Left ventricle myocardium superior (tissue), 1 donor: ENCODE measurements around the gene RASGEF1C. TPM values are rescaled to one million over a fixed set of nuclear protein-coding genes. Genes with fewer than 3 reads are reported as not detected.

Experiments
- ATAC-seq: fragments of 200-7000 bp; cut with Tn5 transposase; one replicate; pipeline ENCODE4 v1.9.1; 2020; ENCODE audit warnings: mild to moderate bottlenecking, moderate library complexity
- DNase-seq: peaks from one replicate; pipeline ENCODE4 v3.0.0-alpha.2; 2020
- intact Hi-C: fragments of 100-400 bp; cut with micrococcal nuclease; formaldehyde crosslinking; loops from one replicate; pipeline ENCODE4 v1.11.0; 2022
- total RNA-seq: library from RNA; stranded (reverse); fragmentation: NEBNext Ultra II Directional; extraction: Animal tissue kit (Norgen Biotek cat#: 25700); gene quantifications from one replicate; pipeline ENCODE4 v1.2.1, GENCODE V29; 2021
- donor health status: DM: no; HTN: yes; CAD: no; lungs with severe emphysema.

Gene RASGEF1C
- total RNA-seq, 1 donor from 2014 or later, result 0.40 TPM

DNA sequence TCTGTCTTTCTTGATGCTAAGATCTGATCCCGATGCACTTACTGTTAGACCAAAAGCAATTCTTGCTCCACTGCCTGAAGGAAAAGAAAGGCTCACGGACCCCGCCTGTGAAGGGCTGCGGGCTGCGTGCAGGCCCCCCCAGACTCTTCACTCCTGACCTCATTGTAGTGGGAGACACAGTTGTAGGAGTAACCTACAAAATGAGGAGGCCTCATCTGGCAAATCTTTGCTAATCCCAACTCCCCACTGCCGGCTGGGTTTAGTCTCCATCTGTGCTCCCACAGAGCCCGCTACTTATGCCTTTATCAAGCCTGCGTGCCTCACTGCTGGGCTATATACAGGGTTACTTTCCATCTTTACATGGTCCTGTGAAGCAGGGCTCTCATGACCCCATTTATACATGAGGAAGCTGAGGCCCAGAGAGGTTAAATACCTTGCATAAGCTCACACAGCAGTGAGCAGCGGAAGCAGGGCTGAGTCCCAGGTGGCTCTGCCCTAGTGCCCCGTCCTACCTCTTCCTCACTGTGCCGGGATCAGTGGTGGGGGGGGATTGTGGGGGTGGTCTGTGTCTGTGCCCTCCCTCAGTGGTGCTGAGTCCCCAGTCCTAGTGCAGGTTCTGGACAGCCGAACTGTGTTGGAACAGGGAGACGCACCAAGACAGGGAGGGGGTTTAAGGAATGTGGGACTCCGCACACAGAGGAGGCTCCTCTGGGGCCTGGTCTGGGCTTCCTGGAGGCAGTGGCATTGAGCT is 93.5 kb downstream of the RASGEF1C start:
- DNase-seq (peak; percentile 16), ATAC-seq (no peak)
- intact Hi-C loops, result no loop called here

DNA sequence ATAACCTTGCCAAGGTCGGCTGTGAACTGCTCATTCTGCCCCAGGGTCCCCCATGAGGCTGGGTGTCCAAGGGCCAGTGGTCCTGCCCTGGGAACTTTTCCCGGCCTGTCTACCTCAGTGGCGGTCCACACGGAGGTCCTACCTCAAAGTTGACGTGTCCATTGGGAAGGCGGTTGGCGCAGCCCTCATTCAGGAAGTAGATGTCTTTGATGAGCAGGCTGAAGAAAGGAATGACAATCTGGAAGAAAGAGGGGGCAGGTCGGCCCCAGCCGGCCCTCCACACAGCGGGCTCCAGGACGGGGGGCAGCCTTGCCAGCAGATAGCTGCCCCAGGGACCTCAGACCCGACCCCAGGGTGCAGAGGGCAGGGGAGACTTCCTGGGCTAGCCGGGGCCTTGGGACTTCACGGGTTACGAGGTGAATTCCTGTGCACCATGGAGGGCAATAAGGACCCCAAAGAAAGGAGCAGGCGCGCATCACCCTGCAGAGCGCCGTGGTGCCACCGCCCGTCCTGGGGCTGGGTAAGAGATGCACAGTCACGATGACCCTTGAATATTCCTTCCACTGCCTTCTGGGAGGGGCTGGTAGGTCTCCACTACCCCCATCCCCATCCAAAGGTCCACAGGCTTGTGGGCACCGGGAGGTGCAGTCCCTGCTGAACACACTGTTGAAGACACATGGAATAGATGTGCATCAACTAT is 94.6 kb downstream of the RASGEF1C start:
- intact Hi-C loops, result no loop called here
- ATAC-seq (no peak), DNase-seq (peak; percentile 12)

DNA sequence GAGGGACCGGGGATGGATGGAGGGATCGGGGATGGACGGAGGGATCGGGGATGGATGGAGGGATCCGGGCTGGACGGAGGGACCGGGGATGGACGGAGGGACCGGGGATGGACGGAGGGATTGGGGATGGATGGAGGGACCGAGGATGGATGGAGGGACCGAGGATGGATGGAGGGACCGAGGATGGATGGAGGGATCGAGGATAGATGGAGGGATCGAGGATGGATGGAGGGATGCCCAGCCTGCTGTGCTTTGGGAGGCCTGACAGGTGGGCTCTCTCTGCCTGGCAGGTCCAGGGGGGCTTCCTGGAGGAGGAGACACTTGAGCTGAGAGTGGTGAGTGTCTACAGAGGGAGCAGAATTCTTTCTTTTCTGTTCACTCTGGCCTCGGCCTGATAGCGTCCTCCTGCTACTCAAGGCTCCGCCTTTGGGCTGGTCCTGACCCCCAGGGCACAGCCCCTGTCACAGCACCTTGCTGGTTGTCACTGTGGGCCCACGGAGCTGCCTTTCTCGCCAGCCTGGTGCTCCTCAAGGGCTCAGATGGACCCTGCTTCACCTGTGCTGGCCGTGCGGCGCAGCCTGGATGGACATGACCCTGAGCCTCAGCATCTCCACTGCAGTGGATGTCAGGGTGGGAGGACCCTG is 95.2 kb downstream of the RASGEF1C start:
- intact Hi-C loops, result no loop called here
- DNase-seq (peak; percentile 8), ATAC-seq (no peak)

DNA sequence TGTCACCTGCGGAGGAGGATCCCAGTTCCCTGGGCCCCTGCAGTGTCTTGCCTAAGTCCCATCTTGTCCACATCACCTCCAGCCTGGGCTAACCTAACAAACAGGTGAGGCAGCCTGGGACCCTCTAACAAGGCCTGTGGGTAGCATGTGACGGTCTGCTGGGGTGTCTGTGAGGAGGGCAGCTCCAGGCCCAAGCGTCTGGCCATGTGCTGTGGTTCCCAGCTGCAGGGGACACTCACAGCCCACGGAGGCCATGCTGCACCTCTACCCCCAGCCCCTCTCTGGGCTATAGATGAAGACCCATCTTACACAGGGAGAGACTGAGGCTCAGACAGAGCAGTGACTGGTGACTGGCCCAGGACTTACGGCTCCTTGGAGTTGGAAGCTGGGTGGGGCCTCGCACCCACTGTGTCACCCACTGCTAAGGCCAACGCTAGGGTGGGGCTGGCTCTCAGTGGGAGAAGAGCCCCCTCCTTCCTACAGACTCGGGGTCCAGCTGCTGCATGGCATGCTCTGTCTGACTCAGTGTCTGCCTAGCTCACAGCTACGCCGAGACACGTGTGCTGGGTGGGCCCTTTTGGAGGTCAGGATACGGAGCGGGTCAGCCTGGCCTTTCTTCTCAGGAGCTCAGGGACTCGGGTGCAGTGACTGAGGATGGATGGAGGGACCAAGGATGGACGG is 96.7 kb downstream of the RASGEF1C start:
- DNase-seq (peak; percentile 9), ATAC-seq (no peak)
- intact Hi-C loops, result no loop called here

DNA sequence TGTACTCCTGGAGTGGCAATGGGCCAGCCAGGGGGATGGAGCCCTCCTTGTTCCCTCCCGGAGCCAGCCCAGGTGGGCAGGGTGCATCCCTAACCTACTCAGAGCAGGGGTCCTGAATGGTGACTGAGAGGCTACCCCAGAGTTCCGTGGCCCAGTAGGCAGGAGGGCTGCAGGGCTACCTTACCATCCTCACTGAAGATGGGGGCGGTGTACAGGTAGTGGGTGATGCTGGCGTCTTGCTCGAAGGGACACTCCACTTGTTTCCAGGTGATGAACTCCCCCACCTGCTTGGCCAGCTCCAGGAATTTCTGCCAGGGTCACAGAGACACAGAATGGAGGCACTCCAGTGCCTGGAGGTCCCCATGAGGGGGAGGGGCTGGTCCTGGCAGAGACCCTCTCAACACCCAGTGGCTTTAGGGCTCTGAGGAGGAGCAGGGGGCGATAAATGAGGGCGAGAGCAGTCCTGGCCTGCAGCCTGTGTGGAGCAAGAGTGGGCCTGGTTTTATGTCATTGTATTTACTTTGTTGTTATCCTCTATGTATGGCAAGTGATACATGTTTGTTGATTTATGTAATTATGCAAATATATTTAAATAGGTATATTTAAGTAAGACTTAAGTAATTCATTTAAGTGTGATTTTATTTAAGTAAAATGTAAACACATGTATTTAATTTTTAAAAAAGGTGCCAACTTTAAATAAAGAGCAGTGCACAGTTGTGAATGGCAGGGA is 97.6 kb downstream of the RASGEF1C start:
- DNase-seq, result no peak
- no peak for ATAC-seq

DNA sequence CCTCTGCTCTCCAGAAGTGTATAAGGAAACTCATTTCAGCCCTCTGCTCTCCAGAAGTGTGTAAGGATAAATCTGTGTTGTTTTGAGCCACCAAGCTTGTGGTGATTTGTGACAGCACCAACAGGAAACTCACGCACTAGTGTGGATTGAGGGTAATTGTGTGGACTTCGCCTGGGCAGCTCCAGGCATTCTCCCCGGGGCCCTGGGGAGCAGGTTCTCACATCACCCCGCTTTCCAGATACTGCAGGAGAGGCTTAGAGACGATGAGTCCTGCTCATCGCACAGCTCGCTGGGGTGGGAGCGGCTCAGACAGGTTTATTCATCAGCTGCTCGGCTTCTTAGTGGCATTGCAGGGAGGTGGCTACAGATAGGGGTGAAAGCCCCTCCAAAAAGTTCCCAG is 99.1 kb downstream of the RASGEF1C start:
- intact Hi-C loops, result no loop called here
- ATAC-seq, result no peak
- no peak for DNase-seq

More for the DNA sequence above, 97.6 kb downstream of the RASGEF1C start:
- intact Hi-C loops, result no loop called here

DNA sequence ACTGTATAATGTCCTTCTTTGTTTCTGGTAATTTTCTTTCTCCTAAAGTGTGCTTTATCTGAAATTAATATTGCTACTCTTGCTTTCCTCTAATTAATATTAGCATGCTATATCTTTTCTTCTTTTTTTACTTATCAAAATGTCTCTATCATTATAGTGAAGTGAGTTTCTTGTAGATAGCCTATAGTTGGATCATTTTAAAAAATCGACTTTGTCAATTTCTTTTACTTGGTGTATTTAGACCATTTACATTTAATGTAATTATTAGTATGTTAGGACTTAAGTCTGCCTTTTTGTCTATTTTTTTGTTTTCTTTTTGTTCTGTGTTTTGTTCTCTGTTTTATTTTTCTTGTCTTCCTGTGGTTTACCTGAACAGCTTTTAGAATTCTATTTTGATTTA is 102.0 kb downstream of the RASGEF1C start:
- no peak for DNase-seq
- ATAC-seq, result no peak
- intact Hi-C loops, result no loop called here

DNA sequence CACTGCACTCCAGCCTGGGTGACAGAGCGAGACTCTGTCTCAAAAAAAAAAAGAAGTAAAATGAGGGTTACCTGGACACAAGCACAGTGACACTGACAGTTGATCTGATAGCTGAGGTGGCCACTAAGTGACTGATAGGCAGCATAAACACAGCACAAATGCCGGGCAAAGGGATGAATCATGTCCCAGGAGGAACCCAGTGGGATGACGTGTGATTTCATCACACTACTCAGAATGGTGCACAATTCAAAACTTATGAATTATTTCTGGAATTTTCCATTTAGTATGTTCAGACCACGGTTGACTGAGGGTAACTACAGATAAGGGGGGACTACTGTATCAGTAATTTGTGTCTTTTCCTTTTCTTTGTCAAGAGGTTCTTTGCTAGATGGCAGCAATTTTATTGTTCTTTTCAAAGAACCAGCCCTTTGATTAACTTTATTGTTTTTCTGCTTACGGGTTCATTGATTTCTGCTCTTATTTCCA is 103.1 kb downstream of the RASGEF1C start:
- no peak for DNase-seq
- no peak for ATAC-seq
- intact Hi-C loops, result no loop called here

DNA sequence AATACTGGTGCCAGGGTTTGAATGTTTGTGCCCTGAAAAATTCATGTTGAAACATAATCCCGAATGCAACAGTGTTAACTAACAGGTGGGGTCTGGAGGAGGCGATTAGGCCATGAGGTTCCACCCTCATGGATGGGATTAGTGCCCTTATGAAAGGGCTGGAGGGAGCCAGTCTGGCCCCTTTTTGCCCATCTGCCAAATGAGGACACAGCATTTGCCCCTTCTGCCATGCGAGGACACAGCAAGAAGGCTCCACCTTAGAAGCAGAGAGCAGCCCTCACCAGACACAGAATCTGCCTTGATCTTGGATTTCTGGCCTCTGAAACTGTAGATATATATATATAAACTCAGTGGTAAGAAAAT is 104.9 kb downstream of the RASGEF1C start:
- ATAC-seq (no peak), DNase-seq (no peak)
- intact Hi-C loops, result no loop called here

DNA sequence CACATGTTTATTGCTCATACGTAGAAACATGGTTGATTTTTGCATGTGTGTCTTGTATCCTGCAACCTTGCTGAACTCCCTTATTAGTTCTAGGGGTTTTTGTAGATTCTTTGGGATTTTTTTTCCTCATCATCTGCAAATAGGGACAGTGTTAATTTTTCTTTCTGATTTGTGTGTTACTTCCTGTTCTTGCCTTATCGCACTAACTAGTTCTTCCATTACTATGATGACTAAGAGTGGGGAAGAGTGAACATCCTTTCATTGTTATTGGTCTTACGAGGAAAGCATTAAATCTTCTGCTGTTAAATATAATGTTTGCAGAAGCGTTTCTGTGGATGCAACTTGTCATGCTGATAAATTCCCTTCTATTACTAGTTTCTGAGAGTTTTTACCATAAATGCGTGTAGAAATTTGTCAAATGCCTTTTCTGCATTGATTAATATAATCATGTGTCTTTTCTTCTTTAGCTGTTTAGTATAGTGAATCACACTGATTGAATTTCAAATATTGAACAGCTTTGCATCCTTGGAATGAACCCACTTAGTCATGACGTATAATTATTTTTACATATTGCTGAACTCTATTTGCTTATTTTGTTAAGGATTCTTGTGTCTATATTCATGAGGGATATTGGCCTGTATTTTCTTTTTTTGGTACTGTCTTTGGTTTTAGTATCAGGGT is 105.4 kb downstream of the RASGEF1C start:
- no peak for ATAC-seq
- no peak for DNase-seq
- intact Hi-C loops, result no loop called here

DNA sequence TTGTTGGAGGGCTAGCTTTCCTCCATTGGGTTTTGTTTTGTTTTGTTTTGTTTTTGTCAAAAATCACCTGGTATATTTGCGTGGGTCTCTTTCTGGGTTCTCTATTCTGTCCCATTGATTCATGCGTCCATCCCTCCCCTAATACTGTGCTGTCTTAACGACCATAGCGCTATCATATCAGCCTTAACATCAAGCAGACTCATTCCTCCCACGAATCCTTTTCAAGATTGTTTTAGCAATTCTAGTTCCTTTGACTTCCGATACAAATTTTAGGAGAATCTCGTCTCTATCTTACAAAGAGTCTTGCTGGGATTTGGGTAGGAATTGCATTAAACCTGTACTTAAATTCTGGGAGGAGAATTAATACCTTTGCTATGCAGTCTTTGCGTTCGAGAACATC is 106.4 kb downstream of the RASGEF1C start:
- no peak for DNase-seq
- intact Hi-C loops, result no loop called here
- no peak for ATAC-seq

DNA sequence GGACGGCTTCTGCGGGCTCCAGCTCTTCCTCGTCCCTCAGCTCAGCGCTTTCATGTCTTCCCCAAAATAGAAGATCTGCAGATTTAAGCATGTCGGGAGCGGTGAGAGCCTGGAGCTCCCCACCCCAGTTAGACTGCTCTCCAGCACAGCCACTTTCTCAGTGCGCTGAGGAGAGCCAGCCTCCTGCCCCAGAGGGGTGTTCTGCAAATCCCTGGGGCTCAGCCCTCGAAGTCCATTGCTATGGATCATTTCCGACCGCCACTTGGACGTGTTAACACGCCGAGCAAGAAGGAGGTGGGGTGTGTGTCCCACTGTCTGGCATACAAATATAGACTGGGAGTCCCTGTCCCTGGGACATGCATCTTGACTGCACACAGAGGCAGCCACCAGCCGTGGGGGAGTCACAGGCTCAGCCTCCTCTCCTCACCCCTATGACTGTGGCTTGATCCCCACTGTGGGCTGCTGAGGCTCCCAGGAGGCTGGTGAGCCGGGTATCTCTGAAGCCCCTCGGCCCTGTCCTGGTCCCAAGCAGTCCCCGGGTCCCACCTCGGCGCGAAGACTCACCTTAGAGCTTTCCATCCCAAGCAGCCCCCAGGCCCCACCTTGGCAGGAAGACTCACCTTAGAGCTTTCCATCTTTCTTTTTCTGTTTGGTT is 107.4 kb downstream of the RASGEF1C start:
- intact Hi-C loops, result no loop called here
- ATAC-seq, result no peak
- peak; percentile 16 for DNase-seq

DNA sequence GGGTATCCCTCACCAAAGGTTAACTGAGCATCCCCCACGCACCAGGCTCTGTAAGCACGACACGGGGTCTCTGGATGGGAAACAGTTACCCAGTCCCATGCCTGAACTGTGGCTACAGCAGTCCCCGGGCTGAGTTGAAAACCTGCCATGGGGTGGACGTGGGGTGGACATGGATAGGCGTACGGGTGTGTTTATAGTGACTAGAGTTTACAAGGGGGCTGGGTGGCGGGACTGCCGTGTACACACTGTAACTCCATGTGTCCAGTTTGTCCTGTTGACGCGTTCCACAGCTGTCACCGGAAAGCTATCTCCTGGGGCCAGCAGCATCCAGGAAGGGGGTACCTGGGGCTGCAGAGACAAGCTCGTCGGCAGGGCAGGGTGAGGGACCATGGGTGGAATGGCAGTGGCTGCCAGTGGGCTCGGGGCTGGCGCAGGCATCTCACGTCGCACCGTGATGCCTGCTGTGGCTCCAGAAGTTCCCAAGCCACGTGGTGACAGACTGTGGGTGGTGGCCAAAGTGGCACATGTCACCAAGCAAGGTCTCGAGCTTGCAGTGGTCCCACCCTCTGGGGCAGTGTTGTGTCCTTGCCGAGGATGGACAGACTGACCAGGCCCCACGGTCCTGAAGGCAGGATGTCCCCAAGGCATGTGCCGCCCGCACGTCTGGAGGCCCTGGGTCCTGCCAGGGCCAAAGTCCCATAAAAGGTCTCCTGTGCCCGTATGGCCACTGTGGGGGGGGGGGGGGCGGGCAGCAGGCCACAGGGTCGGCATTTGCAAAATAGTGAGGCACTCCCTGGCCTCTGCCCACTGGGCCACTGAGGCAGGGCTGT is 108.2 kb downstream of the RASGEF1C start:
- intact Hi-C loops, result no loop called here
- ATAC-seq (no peak), DNase-seq (peak; percentile 22)

DNA sequence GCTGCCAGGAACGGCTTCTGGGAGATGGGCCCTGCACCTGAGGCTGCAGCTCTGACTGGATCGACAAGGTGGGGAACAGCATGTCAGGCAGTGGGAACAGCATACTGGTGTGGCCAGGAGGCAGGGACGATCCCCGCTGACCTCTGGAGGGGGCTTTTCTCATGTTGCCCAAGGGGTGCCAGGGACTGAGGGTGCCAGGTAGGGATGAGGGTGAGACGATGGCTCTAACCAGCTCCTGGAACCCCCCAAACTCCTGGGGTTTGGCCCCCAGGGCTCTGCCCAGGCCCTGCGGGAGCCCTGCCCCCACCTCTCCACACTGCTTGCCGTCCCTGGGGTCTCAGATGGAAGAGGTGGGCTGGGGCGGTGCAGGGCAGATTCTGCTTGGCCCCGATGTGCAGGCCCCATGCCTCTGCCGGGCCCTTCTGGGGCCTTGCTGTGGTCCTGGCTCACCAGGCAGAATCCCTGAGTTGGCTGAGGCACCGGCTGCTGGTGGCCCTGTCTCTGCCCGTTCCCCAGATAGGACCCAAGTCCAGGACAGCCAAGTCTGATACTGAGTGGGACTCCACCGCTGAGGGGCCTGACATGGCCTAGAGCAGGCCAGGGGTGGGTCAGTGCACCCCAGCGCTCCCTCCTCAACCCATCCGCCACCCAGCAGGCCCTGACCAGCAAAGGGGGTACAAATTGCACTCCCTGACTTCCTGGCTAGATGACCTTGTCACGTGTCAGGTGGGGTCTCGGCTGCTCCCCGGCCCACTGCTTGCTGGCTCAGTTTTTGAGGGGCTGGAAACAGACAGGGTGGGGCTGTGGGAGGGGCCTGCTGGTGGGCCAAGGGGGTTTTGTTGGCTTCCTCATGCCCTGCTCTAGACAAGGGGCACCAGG is 109.0 kb downstream of the RASGEF1C start:
- no peak for ATAC-seq
- intact Hi-C loops, result no loop called here
- peak; percentile 17 for DNase-seq

DNA sequence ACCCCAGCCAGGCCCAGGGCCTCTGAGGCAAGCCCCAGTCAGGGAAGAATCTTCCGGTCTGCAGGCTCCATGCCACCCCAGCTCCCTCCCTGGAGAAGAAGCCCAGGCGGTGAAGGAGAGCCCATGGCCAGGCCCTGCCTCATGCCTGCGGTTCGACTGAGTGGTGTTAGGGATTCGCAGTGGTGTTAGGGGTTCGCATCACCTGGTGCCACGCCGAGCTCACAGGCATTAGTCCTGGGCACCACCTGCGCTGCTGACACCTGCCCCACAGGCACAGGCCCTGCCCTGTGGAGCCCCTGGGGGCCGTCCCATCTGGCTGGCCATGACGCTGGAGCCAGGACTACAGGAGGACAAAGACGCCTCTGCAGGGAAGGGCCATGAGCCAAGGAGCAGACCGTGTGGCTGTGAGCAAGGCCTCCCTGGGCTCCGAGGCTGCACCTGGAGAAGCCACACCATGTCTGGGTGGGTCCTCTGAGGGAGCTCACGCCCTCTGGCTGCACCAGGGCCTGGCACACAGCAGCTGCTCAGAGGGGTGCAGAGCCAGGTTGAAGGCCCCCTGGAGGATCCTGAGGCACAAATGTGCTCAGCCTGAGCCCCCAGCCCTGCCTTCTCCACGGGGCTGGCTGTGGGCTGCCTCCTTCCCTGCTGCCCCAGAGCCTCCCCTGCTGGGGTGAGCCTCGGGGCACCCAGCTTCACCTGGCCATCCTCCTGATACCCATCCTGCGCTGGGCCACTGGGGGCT is 109.8 kb downstream of the RASGEF1C start:
- intact Hi-C loops, result no loop called here
- DNase-seq, result peak; percentile 16
- ATAC-seq, result no peak

DNA sequence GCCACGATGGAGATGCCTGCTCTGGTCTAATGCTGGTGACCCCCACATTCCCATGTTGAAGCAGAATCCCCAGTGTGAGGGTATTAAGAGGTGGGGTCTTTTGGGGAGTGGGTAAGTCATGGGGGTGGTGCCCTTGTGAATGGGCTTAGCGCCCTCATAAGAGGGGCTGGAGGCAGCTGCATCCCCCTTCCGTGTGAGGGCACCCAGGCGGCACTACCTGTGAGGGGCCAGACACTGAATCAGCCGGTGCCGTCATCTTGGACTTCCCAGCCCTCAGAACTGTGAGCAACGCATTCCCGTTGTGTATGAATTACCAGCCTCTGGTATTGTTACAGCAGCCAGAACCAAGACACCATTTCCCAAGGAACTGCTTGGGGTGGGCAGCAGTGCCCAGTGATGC is 110.5 kb downstream of the RASGEF1C start:
- no peak for DNase-seq
- intact Hi-C loops, result no loop called here
- ATAC-seq, result no peak
